HG03039 (cell line): ENCODE data around the gene MRPL36.
"Not testable (repeated sequence)": the region's sequence is repeated elsewhere in the genome, so short reads cannot be mapped to it uniquely, and the experiment has no call there.

Experiments
- ATAC-seq: cut with Tn5 transposase; IDR thresholded peaks from one replicate; pipeline ENCODE4 v1.9.1; 2021; ENCODE audit warnings: mild to moderate bottlenecking, moderate library complexity; ENCODE audit not compliant: unreplicated experiment

MRPL36 gene

DNA sequence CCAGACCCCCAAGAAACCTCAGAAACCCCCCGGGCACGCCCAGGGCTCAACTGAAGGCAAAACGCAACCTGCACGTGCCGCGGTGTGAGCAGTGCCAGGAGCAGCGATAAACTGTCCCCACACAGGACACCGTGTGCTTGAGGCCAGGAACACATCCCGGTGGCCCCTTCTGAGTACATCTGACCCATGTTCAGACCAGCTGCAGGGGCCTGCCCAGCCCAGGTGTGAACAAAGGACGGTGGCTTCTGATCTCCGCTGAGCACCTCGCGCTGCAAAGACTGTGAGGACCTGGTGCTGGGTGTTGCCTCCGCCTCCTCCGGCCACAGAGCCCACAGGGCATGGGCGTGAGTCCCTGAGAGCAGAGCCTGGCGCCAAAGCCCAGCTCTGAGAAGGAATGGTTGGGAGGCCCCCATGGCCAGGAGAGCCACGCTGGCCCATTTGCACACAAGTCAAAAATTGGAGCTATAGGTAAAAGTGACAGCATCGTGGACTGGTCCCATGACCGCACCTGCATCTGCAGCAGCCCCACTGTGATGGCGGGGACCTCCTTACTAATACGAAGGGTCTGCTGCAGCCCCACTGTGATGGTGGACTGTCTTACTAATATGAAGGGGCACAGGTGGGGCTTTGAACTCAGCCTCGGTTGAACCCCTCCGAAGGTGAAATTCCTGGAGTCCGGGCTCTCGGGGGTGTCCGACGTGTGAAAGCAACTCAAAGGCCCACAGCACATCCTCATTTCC is 33.0 kb upstream of the MRPL36 start:
- ATAC-seq = no peak

- no peak for ATAC-seq
Observed at GRCh38 chr5:1831677-1832313, 32.2 kb upstream of the MRPL36 start.

DNA sequence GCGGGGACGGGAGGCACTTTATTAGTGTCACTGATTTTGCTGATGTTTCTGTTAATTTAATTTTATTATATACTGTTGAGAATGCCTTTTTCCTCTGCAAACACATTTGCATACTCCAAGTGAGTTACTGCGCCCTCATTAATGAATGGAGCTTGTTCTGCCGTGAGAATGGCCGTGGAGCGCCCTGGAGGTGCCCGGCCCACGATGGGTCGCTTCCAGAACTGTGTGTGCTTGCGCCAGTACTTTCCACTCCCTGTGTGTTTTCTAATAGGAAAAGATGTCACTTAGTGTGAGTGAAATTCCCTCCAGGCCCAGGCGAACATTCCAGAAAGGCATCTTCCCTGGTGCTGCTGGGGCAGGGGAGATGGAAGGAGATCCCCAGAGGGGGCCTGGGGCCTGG is 31.6 kb upstream of the MRPL36 start:
- ATAC-seq = no peak

DNA sequence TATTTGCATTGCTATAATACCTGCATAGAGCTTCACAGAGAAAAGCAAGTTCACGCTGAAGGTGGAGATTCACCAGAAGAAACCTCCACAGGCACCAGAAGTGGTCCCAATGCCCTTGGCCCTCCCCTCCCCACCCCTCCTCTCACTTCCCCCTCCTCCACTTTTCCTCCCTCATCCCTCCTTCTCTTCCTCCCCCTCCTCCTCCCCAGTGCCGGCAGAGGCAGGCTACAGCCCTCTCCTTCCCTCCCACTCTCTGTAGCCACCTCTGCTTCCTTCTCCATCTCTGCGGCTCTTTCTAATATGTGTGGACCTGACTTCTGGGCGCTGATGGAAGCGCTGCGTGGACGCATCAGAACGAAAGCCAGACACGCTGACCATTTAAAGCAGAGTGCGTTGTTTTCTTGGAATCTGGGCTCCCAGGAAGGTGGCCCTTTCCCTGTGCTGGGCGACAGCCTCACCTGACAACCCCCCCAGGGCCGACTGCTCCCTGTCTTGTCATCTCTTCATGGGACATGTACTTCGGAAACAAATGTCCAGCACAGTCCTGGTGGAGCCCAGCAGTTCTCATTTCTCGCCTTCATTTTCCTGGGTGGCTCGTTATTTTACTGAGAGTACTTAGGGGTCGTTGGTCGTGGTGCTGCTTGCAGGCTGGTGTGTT is 31.1 kb upstream of the MRPL36 start:
- ATAC-seq = no peak

DNA sequence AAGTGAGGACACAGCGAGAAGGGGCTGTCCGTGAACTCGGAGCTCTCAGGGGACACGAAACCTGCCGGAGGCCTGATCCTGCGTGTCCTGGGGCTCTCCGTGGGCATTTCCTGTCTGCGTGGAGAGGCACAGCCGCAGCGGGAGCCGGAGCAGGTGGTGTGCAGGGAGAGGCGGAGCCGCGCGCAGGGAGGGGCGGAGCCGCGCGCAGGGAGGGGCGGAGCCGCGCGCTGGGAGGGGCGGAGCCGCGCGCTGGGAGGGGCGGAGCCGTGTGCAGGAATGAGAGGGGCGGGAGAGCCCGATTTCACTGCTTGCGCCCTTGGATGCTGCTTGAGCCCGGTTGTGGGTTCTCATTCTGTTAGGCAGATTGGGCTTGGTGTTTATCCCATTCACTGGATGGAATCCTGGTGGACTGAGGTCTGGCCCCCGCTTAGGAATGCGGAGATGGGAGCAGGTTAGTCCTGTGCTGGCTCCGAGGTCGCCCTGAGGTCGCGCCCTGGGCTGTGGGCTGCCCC is 28.3 kb upstream of the MRPL36 start:
- no peak for ATAC-seq

- no peak for ATAC-seq
Observed at GRCh38 chr5:1827025-1827885, 27.6 kb upstream of the MRPL36 start.

- ATAC-seq = no peak
Observed at GRCh38 chr5:1826235-1826980, 26.8 kb upstream of the MRPL36 start.

DNA sequence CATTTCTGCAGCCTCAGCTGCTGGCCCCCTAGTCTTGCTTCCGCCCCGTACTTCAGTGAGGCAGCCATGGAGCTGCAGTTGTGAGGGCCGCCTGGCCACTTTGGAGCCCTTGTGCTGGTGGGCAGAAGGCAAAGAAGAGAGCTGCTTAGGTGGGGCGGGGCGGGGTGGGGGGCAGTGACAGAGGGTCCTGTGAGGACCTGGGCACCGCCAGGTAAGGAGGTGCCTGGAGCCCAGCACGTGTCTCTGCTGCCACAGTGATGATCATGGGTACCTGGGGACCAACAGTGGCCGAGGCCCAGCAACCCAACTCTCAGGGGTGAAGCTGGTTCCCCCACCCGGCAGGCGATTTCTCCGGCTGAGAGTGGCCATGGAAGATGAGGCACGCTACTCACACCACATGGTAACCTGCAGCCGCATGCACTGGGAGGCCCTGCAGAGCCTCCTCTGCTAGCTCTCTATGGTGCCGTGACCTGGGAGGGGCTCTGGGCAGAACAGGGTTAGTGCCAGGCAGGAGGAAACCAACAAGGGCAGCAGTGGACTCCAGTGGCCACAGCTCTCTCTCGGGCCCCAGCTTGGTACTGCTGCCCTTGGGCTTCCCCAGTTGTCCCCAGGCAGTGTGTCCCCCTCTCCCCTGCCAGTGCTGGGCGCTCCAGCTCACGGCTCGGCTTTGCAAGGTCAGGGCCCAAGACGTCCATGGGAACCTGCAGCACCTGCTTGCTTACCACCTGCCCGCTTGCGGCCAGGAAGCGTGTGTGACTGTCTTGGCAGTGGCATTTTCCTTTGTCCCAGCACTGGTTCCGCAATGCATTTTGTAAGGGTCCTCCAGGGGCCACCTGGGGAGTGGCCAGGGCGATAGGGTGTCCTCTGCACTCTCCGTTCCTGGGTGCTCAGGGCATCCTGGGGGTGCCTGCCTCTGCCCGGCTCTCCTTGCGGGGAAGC is 25.5 kb upstream of the MRPL36 start:
- ATAC-seq = no peak

- ATAC-seq = no peak
Observed at GRCh38 chr5:1824109-1824821, 24.6 kb upstream of the MRPL36 start.

DNA sequence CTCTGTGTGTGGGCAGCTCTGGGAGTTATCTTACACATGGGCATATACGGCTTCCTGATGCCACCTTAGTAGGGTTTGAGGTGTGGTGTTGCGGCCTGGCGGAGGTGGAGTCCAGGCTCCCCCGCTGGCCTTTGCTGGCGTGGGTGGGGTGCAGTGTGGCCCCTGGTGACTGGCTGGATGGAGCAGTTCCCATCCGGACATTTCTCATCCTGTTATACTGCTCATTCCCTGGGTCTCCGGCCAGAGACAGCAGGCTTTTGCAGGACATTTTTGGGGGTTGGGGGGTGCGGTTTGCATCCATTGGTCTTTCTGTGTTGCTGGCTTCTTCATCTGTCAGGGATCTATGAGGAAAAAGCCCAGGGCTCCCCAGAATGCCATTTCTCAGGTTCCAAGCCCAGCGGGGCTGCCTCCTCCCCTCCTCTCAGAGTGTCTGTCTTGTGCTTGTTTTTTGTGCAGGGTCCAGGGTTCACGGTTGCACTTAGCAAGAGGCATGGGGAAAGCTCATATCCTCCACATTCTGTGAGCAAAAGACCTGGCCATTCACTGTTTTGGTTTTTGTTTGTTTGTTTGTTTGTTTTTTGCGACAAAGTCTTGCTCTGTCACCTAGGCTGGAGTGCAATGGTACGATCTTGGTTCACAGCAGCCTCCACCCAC is 23.9 kb upstream of the MRPL36 start:
- no peak for ATAC-seq

- ATAC-seq = no peak
Observed at GRCh38 chr5:1821862-1822261, 22.2 kb upstream of the MRPL36 start.

DNA sequence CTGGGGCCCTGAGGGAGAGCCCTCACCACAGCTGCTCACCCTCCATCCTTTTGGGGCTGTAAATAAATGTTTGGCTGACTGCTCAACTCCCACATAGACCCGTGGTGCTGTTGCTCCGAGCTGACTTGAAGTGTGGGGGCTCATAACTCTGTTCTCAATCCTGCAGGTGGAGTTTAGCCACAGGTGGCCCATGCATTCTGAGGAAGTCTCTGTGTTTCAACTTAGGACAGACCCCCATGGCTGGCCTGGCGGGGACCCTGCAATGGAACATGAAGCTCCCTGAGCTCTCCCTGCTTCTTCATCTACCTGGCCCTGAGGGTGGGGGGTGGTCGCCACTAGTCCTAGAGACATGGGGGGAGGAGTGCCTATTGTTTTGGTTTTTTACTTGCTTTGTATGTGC is 21.3 kb upstream of the MRPL36 start:
- no peak for ATAC-seq

GRCh38 chr5:1820381-1820780 is 20.7 kb upstream of the MRPL36 start:
- ATAC-seq = no peak

DNA sequence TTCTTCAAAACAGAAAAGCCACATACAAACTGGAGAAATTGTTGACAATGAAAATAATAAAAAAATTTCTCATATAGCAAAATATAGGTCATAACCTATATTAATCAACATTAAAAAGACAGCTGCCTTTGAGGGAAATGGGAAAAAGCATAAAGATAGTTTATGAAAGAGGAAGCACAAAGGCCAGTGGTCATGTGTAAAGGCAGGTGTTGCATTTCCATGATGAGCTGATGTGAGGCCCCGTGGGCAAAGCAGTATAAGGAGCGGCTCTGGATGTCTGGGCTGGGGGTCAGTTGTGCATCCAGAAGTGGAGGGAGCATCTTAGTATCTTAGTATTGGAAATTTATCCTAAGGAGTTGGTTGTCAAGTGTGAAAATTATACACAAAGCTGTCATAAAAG is 19.8 kb upstream of the MRPL36 start:
- no peak for ATAC-seq

DNA sequence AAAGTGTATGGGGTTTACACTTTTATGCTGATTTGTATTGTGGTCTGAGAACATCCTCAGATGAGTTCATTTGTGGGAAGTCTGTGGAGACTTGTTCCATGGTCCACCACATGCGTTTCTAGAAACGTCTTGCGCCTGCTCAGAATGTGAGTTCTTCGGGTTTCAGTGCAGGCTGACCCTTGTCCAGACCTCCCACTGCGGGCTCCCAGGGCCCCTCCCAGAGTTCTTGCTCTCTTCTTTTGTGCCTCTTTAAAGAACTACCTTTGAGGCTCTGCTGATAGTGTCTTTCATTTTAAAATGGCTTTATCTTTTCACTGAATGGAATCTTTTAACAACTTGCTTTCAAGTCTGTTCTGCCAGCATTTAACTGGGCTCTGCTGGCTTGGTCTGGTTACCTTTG is 19.1 kb upstream of the MRPL36 start:
- no peak for ATAC-seq

- ATAC-seq = no peak
Observed at GRCh38 chr5:1817261-1818043, 17.8 kb upstream of the MRPL36 start.

DNA sequence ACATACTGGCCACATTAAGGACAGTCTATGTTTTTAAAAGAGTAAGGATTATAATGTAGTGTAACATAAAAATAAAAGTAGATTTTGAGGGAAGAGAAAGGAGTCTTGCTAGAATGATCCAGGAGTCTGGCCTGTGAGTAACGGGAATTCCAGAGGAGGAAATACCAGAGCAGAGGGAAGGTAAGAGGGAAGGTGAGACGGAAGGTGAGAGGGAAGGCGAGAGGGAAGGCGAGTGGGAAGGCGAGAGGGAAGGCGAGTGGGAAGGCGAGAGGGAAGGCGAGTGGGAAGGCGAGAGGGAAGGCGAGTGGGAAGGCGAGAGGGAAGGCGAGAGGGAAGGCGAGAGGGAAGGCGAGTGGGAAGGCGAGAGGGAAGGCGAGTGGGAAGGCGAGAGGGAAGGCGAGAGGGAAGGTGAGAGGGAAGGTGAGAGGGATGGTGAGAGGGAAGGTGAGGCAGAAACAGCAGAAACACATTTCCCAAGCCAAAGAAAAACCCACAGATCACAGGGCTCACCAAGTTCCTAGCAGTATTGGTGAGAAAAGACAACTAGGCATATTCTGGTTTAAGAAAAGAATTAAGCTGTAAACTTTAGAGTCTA is 17.0 kb upstream of the MRPL36 start:
- ATAC-seq = not testable (repeated sequence)
